OCI-LY3 (cell line): ENCODE measurements around the gene CEP170B.
"Not testable (repeated sequence)": the region's sequence is repeated elsewhere in the genome, so short reads cannot be mapped to it uniquely, and the experiment has no call there.

Source experiments
- H2AFZ ChIP-seq: fragments of 200-600, 300-600 bp; shearing (Covaris generic); 2 replicates; pipeline ENCODE4 v1.6.0; 2014; ENCODE audit warnings: antibody characterized with exemption, low read depth, low read length
- H3K27ac ChIP-seq: fragments of 200-600, 300-600 bp; sonication (generic); 2 replicates; pipeline ENCODE4 v1.5.1; 2014; ENCODE audit warnings: mild to moderate bottlenecking, low read length, moderate library complexity, mixed read lengths
- H3K27me3 ChIP-seq: fragments of 200-600, 300-600 bp; sonication (generic); 2 replicates; pipeline ENCODE4 v1.6.1; 2014; ENCODE audit warnings: low read depth, low read length, mixed read lengths
- H3K36me3 ChIP-seq: fragments of 200-600, 300-600 bp; sonication (generic); replicated peaks from 2 replicates; pipeline ENCODE3; 2014; ENCODE audit warnings: low read depth, low read length, mixed read lengths
- H3K4me1 ChIP-seq: fragments of 300-600, 200-600 bp; sonication (generic); 2 replicates; pipeline ENCODE4 v1.6.1; 2014; ENCODE audit warnings: low read length, mixed read lengths
- H3K4me2 ChIP-seq: fragments of 200-600, 300-600 bp; sonication (generic); 2 replicates; pipeline ENCODE4 v1.6.1; 2014; ENCODE audit warnings: low read length, mixed read lengths
- H3K4me3 ChIP-seq: fragments of 300-600, 200-600 bp; sonication (generic); 2 replicates; pipeline ENCODE4 v1.5.1; 2014; ENCODE audit warnings: antibody characterized with exemption, mild to moderate bottlenecking, low read length, moderate library complexity
- H3K79me2 ChIP-seq: fragments of 300-600, 200-600 bp; shearing (Covaris generic); 2 replicates; pipeline ENCODE4 v1.6.1; 2014; ENCODE audit warnings: mild to moderate bottlenecking, low read length, mixed read lengths
- H3K9ac ChIP-seq: fragments of 300-600, 200-600 bp; shearing (Covaris generic); 2 replicates; pipeline ENCODE4 v1.6.0; 2014; ENCODE audit warnings: mild to moderate bottlenecking, low read length, moderate library complexity
- H3K9me3 ChIP-seq: fragments of 200-600, 300-600 bp; shearing (Covaris generic); 2 replicates; pipeline ENCODE4 v1.6.1; 2014; ENCODE audit warnings: low read length, mixed read lengths; ENCODE audit not compliant: insufficient read depth
- H4K20me1 ChIP-seq: fragments of 200-600, 300-600 bp; sonication (generic); 2 replicates; pipeline ENCODE4 v1.6.1; 2016; ENCODE audit warnings: low read length, mixed read lengths; ENCODE audit not compliant: insufficient read depth
- CTCF ChIP-seq: fragments of 200-600, 300-600 bp; sonication (generic); IDR thresholded peaks from 2 replicates; pipeline ENCODE4 v1.5.1; 2014; ENCODE audit warnings: antibody characterized with exemption, low read length, low read depth
- EZH2phosphoT487 ChIP-seq: fragments of 200-600 bp; shearing (Covaris generic); IDR thresholded peaks from 2 replicates; pipeline ENCODE4 v1.6.1; 2018; ENCODE audit warnings: antibody characterized with exemption, mixed run types, low read depth

CEP170B gene

DNA sequence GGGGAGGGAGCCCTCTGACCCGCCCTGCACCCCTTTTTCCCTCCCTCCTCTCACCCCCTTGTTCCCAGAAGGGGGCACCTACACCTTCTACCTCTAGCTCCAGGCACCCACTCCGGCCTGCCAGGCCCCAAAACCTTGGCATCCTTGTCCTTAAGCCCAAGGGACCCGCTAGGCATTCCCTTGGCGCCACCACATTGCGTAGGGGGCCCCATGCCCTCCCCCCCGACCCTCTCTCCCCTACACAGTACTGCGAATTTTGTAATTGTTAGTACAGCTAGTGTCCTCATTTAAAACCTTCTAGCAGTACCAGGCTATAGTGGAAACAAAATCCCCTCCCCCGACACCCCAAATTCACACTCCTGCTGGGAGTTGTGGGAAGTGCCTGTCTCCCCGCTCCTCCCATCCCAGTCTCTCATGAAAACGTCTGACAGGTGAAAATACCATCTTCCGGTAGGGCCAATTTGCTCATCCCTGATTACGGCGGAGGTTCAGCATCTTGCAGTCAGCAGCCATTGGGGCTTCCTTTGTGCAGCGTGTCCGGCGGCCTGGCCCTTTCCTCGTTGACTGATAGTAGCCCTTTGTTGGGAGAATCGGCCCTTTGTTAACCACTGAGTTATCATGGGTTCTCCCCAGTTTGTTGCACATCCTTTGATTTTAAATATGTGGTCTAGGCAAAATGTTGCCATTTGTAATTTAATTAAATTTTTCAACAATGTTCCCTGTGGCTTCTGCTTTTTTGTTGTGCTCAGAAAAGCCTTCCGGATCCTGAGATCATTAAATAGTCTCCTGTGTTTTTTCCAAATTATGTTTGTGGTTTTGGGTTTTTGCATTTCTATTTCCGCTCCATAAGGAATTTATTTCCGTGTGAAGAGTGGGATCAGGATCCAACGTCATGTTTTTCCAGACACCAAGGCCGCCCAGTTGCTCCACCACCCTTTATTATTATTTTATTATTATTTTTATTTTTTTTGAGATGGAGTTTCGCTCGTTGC lies 7.9 kb upstream of the CEP170B start:
- Histone ChIP-seq H3K9ac (no peak overlapping the region), H3K79me2 (no peaks in the 10 kb centered on the region), H3K4me3 (no peak overlapping the region), H4K20me1 (no peaks in the 10 kb centered on the region), H3K9me3 (no peaks in the 10 kb centered on the region), H3K27ac (no peak overlapping the region), H3K4me2 (no peak overlapping the region), H3K4me1 (no peaks in the 10 kb centered on the region), H2AFZ (no peak overlapping the region), H3K36me3 (no peaks in the 10 kb centered on the region), H3K27me3 (peaks cover 6% of the 10 kb centered on the region; the same call in 1 of the 2 replicates)
- no peak for TF ChIP-seq CTCF
- TF ChIP-seq EZH2phosphoT487, result no peak

DNA sequence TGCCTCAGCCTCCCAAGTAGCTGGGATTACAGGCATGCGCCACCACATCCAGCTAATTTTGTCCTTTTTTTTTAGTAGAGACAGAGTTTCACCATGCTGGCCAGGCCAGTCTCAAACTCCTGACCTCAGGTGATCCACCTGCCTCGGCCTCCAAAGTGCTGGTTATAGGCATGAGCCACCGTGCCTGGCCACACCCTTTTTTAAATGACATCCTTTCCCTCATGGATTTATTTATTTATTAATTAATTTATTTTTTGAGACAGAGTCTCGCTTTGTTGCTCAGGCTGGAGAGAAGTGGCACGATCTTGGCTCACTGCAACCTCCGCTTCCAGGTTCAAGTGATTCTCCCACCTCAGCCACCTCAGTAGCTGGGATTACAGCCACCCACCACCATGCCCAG lies 7.1 kb upstream of the CEP170B start:
- H3K27ac ChIP-seq, H3K9me3 ChIP-seq, H4K20me1 ChIP-seq, H3K9ac ChIP-seq, H3K36me3 ChIP-seq, H3K27me3 ChIP-seq, H3K4me1 ChIP-seq, H2AFZ ChIP-seq, H3K79me2 ChIP-seq, H3K4me3 ChIP-seq, H3K4me2 ChIP-seq: not testable (repeated sequence)

- no peaks in the 10 kb centered on the region for H3K36me3 ChIP-seq
- no peak overlapping the region for H3K4me2 ChIP-seq
- no peaks in the 10 kb centered on the region for H3K9me3 ChIP-seq
- H4K20me1 ChIP-seq, result no peaks in the 10 kb centered on the region
- no peaks in the 10 kb centered on the region for H3K79me2 ChIP-seq
- H3K27me3 ChIP-seq, result peaks cover 5% of the 10 kb centered on the region
- no peak overlapping the region for H2AFZ ChIP-seq
- H3K9ac ChIP-seq, result no peak overlapping the region
- no peaks in the 10 kb centered on the region for H3K4me1 ChIP-seq
- TF ChIP-seq CTCF, result no peak
- TF ChIP-seq EZH2phosphoT487, result no peak
- H3K4me3 ChIP-seq, result no peak overlapping the region
- H3K27ac ChIP-seq, result no peak overlapping the region
Observed at GRCh38 chr14:104858811-104859426, 6.1 kb upstream of the CEP170B start.

- Histone ChIP-seq H3K4me3 (no peak overlapping the region), H3K4me1 (no peaks in the 10 kb centered on the region), H2AFZ (no peak overlapping the region), H3K27ac (no peak overlapping the region), H3K9ac (no peak overlapping the region), H3K27me3 (peaks cover 4% of the 10 kb centered on the region), H3K4me2 (no peak overlapping the region), H3K9me3 (no peaks in the 10 kb centered on the region), H4K20me1 (no peaks in the 10 kb centered on the region), H3K79me2 (no peaks in the 10 kb centered on the region), H3K36me3 (no peaks in the 10 kb centered on the region)
- TF ChIP-seq EZH2phosphoT487, result no peak
- TF ChIP-seq CTCF, result no peak
Observed at GRCh38 chr14:104859900-104860299, 5.2 kb upstream of the CEP170B start.
